Measurements from ENCODE around the gene THRAP3.
"Not testable (repeated sequence)": the region's sequence is repeated elsewhere in the genome, so short reads cannot be mapped to it uniquely, and the experiment has no call there.

The THRAP3 gene

GRCh38 chr1:36230279-36230678 is 6.0 kb downstream of the THRAP3 start:
- H3K18ac ChIP-seq (ENCODE audit: low read length); H2AFZ ChIP-seq (ENCODE audit: insufficient read depth, low read length, poor library complexity); H3K4me1 ChIP-seq (ENCODE audit: control insufficient read depth in 1 of 2, insufficient read depth in 2 of 2, low read length in 2 of 2); H3K27ac ChIP-seq (ENCODE audit: low read depth, low read length); H4K12ac ChIP-seq (ENCODE audit: low read depth, low read length); H4K8ac ChIP-seq (ENCODE audit: low read depth, low read length); H3K79me1 ChIP-seq (ENCODE audit: low read length); H2BK12ac ChIP-seq (ENCODE audit: low read length); H2AK5ac ChIP-seq (ENCODE audit: low read length); H2BK120ac ChIP-seq (ENCODE audit: insufficient read depth, low read length, poor library complexity); H2BK5ac ChIP-seq (ENCODE audit: low read depth, low read length, poor library complexity); H3K9me3 ChIP-seq (ENCODE audit: insufficient read depth, low read depth, low read length); H3K4me2 ChIP-seq (ENCODE audit: low read length); DNase-seq; H3K27me3 ChIP-seq (ENCODE audit: insufficient read depth, low read length); H3K14ac ChIP-seq (ENCODE audit: low read length); H3K23ac ChIP-seq (ENCODE audit: low read length); H4K91ac ChIP-seq (ENCODE audit: low read depth, low read length); H3K4me3 ChIP-seq (ENCODE audit: low read depth, low read length); H3K9ac ChIP-seq (ENCODE audit: low read length): not testable (repeated sequence)
- peaks cover 30 to 32% of the 10 kb centered on the region in 2 experiments for H3K36me3 ChIP-seq (ENCODE audit: control insufficient read depth in 1 of 2, insufficient read depth in 2 of 2, low read length in 2 of 2)
- peaks cover 30% of the 10 kb centered on the region for H3K79me2 ChIP-seq (ENCODE audit: control insufficient read depth, insufficient read depth, low read length, poor library complexity)
- H3K4ac ChIP-seq (ENCODE audit: low read depth, low read length) = peak overlapping the region; percentile 84
- no CpG with 5 or more reads among the region's 12 CpGs for WGBS (ENCODE audit: extremely low coverage, insufficient coverage, insufficient read length)

- Histone ChIP-seq H2AK5ac (ENCODE audit: low read length) (no peak overlapping the region), H2BK12ac (ENCODE audit: low read length) (no peak overlapping the region), H3K23ac (ENCODE audit: low read length) (no peak overlapping the region), H4K91ac (ENCODE audit: low read depth, low read length) (no peak overlapping the region), H3K4me3 (ENCODE audit: low read depth, low read length) (no peak overlapping the region), H3K79me1 (ENCODE audit: low read length) (no peaks in the 10 kb centered on the region), H3K79me2 (ENCODE audit: control insufficient read depth, insufficient read depth, low read length, poor library complexity) (peaks cover 26% of the 10 kb centered on the region), H2BK5ac (ENCODE audit: low read depth, low read length, poor library complexity) (no peak overlapping the region), H3K9me3 (ENCODE audit: insufficient read depth, low read depth, low read length) (no peaks in the 10 kb centered on the region), H2BK120ac (ENCODE audit: insufficient read depth, low read length, poor library complexity) (no peak overlapping the region), H3K18ac (ENCODE audit: low read length) (no peak overlapping the region), H3K27ac (ENCODE audit: low read depth, low read length) (no peak overlapping the region), H3K27me3 (ENCODE audit: insufficient read depth, low read length) (no peaks in the 10 kb centered on the region), H3K14ac (ENCODE audit: low read length) (no peak overlapping the region), H4K8ac (ENCODE audit: low read depth, low read length) (no peak overlapping the region), H3K4me1 (ENCODE audit: control insufficient read depth in 1 of 2, insufficient read depth in 2 of 2, low read length in 2 of 2) (no peaks in the 10 kb centered on the region), H3K9ac (ENCODE audit: low read length) (no peak overlapping the region), H2AFZ (ENCODE audit: insufficient read depth, low read length, poor library complexity) (no peak overlapping the region), H3K4ac (ENCODE audit: low read depth, low read length) (peak overlapping the region; percentile 98), H3K36me3 (ENCODE audit: control insufficient read depth in 1 of 2, insufficient read depth in 2 of 2, low read length in 2 of 2) (peaks cover 30 to 32% of the 10 kb centered on the region in 2 experiments), H3K4me2 (ENCODE audit: low read length) (no peak overlapping the region), H4K12ac (ENCODE audit: low read depth, low read length) (no peak overlapping the region)
- no peak for DNase-seq
- WGBS (ENCODE audit: extremely low coverage, insufficient coverage, insufficient read length) = no CpG with 5 or more reads among the region's 1 CpG
These were observed 6.9 kb downstream of the THRAP3 start for GRCh38 chr1:36231191-36231590.

- Histone ChIP-seq H3K18ac (ENCODE audit: low read length) (no peak overlapping the region), H3K36me3 (ENCODE audit: control insufficient read depth in 1 of 2, insufficient read depth in 2 of 2, low read length in 2 of 2) (peaks cover 31 to 33% of the 10 kb centered on the region in 2 experiments), H2BK12ac (ENCODE audit: low read length) (no peak overlapping the region), H2AK5ac (ENCODE audit: low read length) (no peak overlapping the region), H3K27me3 (ENCODE audit: insufficient read depth, low read length) (no peaks in the 10 kb centered on the region), H3K4me3 (ENCODE audit: low read depth, low read length) (no peak overlapping the region), H3K27ac (ENCODE audit: low read depth, low read length) (no peak overlapping the region), H2AFZ (ENCODE audit: insufficient read depth, low read length, poor library complexity) (no peak overlapping the region), H3K23ac (ENCODE audit: low read length) (no peak overlapping the region), H2BK120ac (ENCODE audit: insufficient read depth, low read length, poor library complexity) (no peak overlapping the region), H2BK5ac (ENCODE audit: low read depth, low read length, poor library complexity) (no peak overlapping the region), H3K4me1 (ENCODE audit: control insufficient read depth in 1 of 2, insufficient read depth in 2 of 2, low read length in 2 of 2) (no peaks in the 10 kb centered on the region), H4K12ac (ENCODE audit: low read depth, low read length) (no peak overlapping the region), H3K9ac (ENCODE audit: low read length) (no peak overlapping the region), H4K8ac (ENCODE audit: low read depth, low read length) (no peak overlapping the region), H3K14ac (ENCODE audit: low read length) (no peak overlapping the region), H3K9me3 (ENCODE audit: insufficient read depth, low read depth, low read length) (no peaks in the 10 kb centered on the region), H3K79me1 (ENCODE audit: low read length) (no peaks in the 10 kb centered on the region), H4K91ac (ENCODE audit: low read depth, low read length) (no peak overlapping the region), H3K4ac (ENCODE audit: low read depth, low read length) (peak overlapping the region; percentile 94), H3K4me2 (ENCODE audit: low read length) (no peak overlapping the region), H3K79me2 (ENCODE audit: control insufficient read depth, insufficient read depth, low read length, poor library complexity) (peaks cover 27% of the 10 kb centered on the region)
- no CpG with 5 or more reads among the region's 11 CpGs for WGBS (ENCODE audit: extremely low coverage, insufficient coverage, insufficient read length)
- no peak for DNase-seq
These were observed 8.2 kb downstream of the THRAP3 start for GRCh38 chr1:36232212-36233095.

- DNase-seq = no peak
- no peak overlapping the region for H3K23ac ChIP-seq (ENCODE audit: low read length)
- peaks cover 19 to 20% of the 10 kb centered on the region in 2 experiments for H3K36me3 ChIP-seq (ENCODE audit: control insufficient read depth in 1 of 2, insufficient read depth in 2 of 2, low read length in 2 of 2)
- no peak overlapping the region for H2AFZ ChIP-seq (ENCODE audit: insufficient read depth, low read length, poor library complexity)
- H3K4me1 ChIP-seq (ENCODE audit: control insufficient read depth in 1 of 2, insufficient read depth in 2 of 2, low read length in 2 of 2) = peaks cover 0 to 4% of the 10 kb centered on the region in 2 experiments
- H3K4ac ChIP-seq (ENCODE audit: low read depth, low read length) = peak overlapping the region; percentile 84
- H3K9ac ChIP-seq (ENCODE audit: low read length) = no peak overlapping the region
- H3K79me1 ChIP-seq (ENCODE audit: low read length) = no peaks in the 10 kb centered on the region
- no peak overlapping the region for H2BK120ac ChIP-seq (ENCODE audit: insufficient read depth, low read length, poor library complexity)
- H3K4me3 ChIP-seq (ENCODE audit: low read depth, low read length) = no peak overlapping the region
- H2BK12ac ChIP-seq (ENCODE audit: low read length) = no peak overlapping the region
- H4K91ac ChIP-seq (ENCODE audit: low read depth, low read length) = no peak overlapping the region
- H3K27me3 ChIP-seq (ENCODE audit: insufficient read depth, low read length) = no peaks in the 10 kb centered on the region
- no peak overlapping the region for H4K12ac ChIP-seq (ENCODE audit: low read depth, low read length)
- H3K9me3 ChIP-seq (ENCODE audit: insufficient read depth, low read depth, low read length) = no peaks in the 10 kb centered on the region
- H3K18ac ChIP-seq (ENCODE audit: low read length) = no peak overlapping the region
- no peak overlapping the region for H2BK5ac ChIP-seq (ENCODE audit: low read depth, low read length, poor library complexity)
- H3K79me2 ChIP-seq (ENCODE audit: control insufficient read depth, insufficient read depth, low read length, poor library complexity) = peaks cover 21% of the 10 kb centered on the region
- H3K27ac ChIP-seq (ENCODE audit: low read depth, low read length) = no peak overlapping the region
- no peak overlapping the region for H2AK5ac ChIP-seq (ENCODE audit: low read length)
- no peak overlapping the region for H3K14ac ChIP-seq (ENCODE audit: low read length)
- no peak overlapping the region for H4K8ac ChIP-seq (ENCODE audit: low read depth, low read length)
- WGBS (ENCODE audit: extremely low coverage, insufficient coverage, insufficient read length) = no CpG with 5 or more reads among the region's 3 CpGs
- H3K4me2 ChIP-seq (ENCODE audit: low read length) = no peak overlapping the region
These were observed 12.1 kb downstream of the THRAP3 start for GRCh38 chr1:36236302-36236701.

Data from trophoblast cell (in vitro differentiated cells and primary cell).